HepG2 (cell line): ENCODE results near the gene COMT. TPM values are rescaled to one million over a fixed set of nuclear protein-coding genes. Genes with fewer than 3 reads are reported as not detected.

Experiments used
- GTF3A ChIP-seq: sonication (generic); formaldehyde crosslinking; conservative IDR thresholded peaks from 2 replicates; pipeline ENCODE4 v1.4.0; 2020; ENCODE audit warnings: mild to moderate bottlenecking, missing genetic modification reagents
- HHEX ChIP-seq: IDR thresholded peaks from 2 replicates; pipeline ENCODE4 v1.6.1; 2016; ENCODE audit warnings: control low read depth
- HNRNPK ChIP-seq: fragments of 200-400 bp; formaldehyde crosslinking; IDR thresholded peaks from 2 replicates; pipeline ENCODE4 v1.6.1; 2018; ENCODE audit warnings: low read length, low read depth, moderate library complexity, mild to moderate bottlenecking; ENCODE audit not compliant: poor library complexity, severe bottlenecking
- MTF1 ChIP-seq: sonication (generic); formaldehyde crosslinking; IDR thresholded peaks from 2 replicates; pipeline ENCODE4 v1.5.0; 2020; ENCODE audit warnings: missing genetic modification reagents
- NCOA1 ChIP-seq: sonication (generic); formaldehyde crosslinking; IDR thresholded peaks from 2 replicates; pipeline ENCODE4 v1.9.0; 2021; ENCODE audit warnings: missing genetic modification reagents
- SIX1 ChIP-seq: sonication (generic); formaldehyde crosslinking; IDR thresholded peaks from 2 replicates; pipeline ENCODE4 v1.4.0; 2020; ENCODE audit warnings: missing genetic modification reagents, borderline replicate concordance
- ZNF138 ChIP-seq: sonication (generic); formaldehyde crosslinking; IDR thresholded peaks from 2 replicates; pipeline ENCODE4 v1.5.0; 2020; ENCODE audit warnings: mild to moderate bottlenecking, low read depth, missing genetic modification reagents
- ZNF225 ChIP-seq: sonication (generic); formaldehyde crosslinking; IDR thresholded peaks from 2 replicates; pipeline ENCODE4 v1.4.0; 2020; ENCODE audit warnings: mild to moderate bottlenecking, missing genetic modification reagents
- ZNF282 ChIP-seq: fragments of 450-650 bp; IDR thresholded peaks from 2 replicates; pipeline ENCODE4 v1.6.1; 2018; ENCODE audit not compliant: partially characterized antibody
- ZNF33B ChIP-seq: sonication (generic); formaldehyde crosslinking; IDR thresholded peaks from 2 replicates; pipeline ENCODE4 v1.5.1; 2020; ENCODE audit warnings: mild to moderate bottlenecking, missing genetic modification reagents
- ZNF383 ChIP-seq: sonication (generic); formaldehyde crosslinking; IDR thresholded peaks from 2 replicates; pipeline ENCODE4 v1.4.0; 2020; ENCODE audit warnings: missing genetic modification reagents, mild to moderate bottlenecking, borderline replicate concordance
- ZNF432 ChIP-seq: sonication (generic); formaldehyde crosslinking; IDR thresholded peaks from 2 replicates; pipeline ENCODE4 v1.5.0; 2020; ENCODE audit warnings: missing genetic modification reagents, mild to moderate bottlenecking, borderline replicate concordance
- ZNF468 ChIP-seq: sonication (generic); formaldehyde crosslinking; IDR thresholded peaks from 2 replicates; pipeline ENCODE4 v1.8.0; 2022; ENCODE audit warnings: mild to moderate bottlenecking, moderate library complexity, missing genetic modification reagents
- ZNF496 ChIP-seq: sonication (generic); formaldehyde crosslinking; IDR thresholded peaks from 2 replicates; pipeline ENCODE4 v1.8.1; 2023; ENCODE audit warnings: mild to moderate bottlenecking, moderate library complexity, missing genetic modification reagents; ENCODE audit not compliant: insufficient replicate concordance
- ZNF816 ChIP-seq: sonication (generic); formaldehyde crosslinking; IDR thresholded peaks from 2 replicates; pipeline ENCODE4 v1.8.0; 2022; ENCODE audit warnings: missing genetic modification reagents, mild to moderate bottlenecking, borderline replicate concordance
- ZNF891 ChIP-seq: sonication (generic); formaldehyde crosslinking; IDR thresholded peaks from 2 replicates; pipeline ENCODE4 v1.5.0; 2020; ENCODE audit warnings: mild to moderate bottlenecking, missing genetic modification reagents
- polyA plus RNA-seq, 8 experiments: library from polyadenylated mRNA; depleted of rRNA in 3 of 8; stranded (reverse) in 7 of 8; unstranded in 1 of 8; fragments of >200 nt; fragmentation: Illumina TruSeq in 4 of 8; extraction: Trizol in 4 of 8; gene quantifications; 2 replicates each; pipeline versions ENCODE4 v1.2.1 to v1.2.3, GENCODE V29; 2011 to 2016; ENCODE audit warnings: low read depth in 4 of 8, missing spikeins in 1 of 8, mixed read lengths in 1 of 8; ENCODE audit not compliant: insufficient read depth in 1 of 8
- total RNA-seq, 5 experiments: library from RNA; depleted of rRNA; stranded (reverse); fragments of >200 nt; fragmentation: Illumina TruSeq; extraction: Trizol; gene quantifications; 2 replicates each; pipeline ENCODE4 v1.2.3, GENCODE V29; 2016; ENCODE audit warnings: low read depth in 1 of 5
- TF ChIP-seq, protein P1 (sequence below): sonication (generic); formaldehyde crosslinking; IDR thresholded peaks from 2 replicates; pipeline ENCODE4 v1.5.0; 2020; ENCODE audit warnings: missing genetic modification reagents
- TF ChIP-seq, protein P2 (sequence below): sonication (generic); formaldehyde crosslinking; IDR thresholded peaks from 2 replicates; pipeline ENCODE4 v1.4.0; 2020; ENCODE audit warnings: missing genetic modification reagents
- TF ChIP-seq, protein P3 (sequence below): sonication (generic); formaldehyde crosslinking; IDR thresholded peaks from 2 replicates; pipeline ENCODE4 v1.9.0; 2021; ENCODE audit warnings: missing genetic modification reagents, borderline replicate concordance
- TF ChIP-seq, protein P4 (sequence below): sonication (generic); formaldehyde crosslinking; IDR thresholded peaks from 2 replicates; pipeline ENCODE4 v1.4.0; 2020; ENCODE audit warnings: missing genetic modification reagents
- TF ChIP-seq, protein P5 (sequence below): sonication (generic); formaldehyde crosslinking; IDR thresholded peaks from 2 replicates; pipeline ENCODE4 v1.5.1; 2020; ENCODE audit warnings: missing genetic modification reagents, mild to moderate bottlenecking, borderline replicate concordance
- TF ChIP-seq, protein P6 (sequence below): sonication (generic); formaldehyde crosslinking; IDR thresholded peaks from 2 replicates; pipeline ENCODE4 v1.4.0; 2020; ENCODE audit warnings: missing genetic modification reagents

Gene COMT
- total and polyA plus RNA-seq, 2 of the 13 experiments (the other 11 are each of a cell fraction or from before 2014, with no cell fraction given): 156 to 162 TPM

DNA sequence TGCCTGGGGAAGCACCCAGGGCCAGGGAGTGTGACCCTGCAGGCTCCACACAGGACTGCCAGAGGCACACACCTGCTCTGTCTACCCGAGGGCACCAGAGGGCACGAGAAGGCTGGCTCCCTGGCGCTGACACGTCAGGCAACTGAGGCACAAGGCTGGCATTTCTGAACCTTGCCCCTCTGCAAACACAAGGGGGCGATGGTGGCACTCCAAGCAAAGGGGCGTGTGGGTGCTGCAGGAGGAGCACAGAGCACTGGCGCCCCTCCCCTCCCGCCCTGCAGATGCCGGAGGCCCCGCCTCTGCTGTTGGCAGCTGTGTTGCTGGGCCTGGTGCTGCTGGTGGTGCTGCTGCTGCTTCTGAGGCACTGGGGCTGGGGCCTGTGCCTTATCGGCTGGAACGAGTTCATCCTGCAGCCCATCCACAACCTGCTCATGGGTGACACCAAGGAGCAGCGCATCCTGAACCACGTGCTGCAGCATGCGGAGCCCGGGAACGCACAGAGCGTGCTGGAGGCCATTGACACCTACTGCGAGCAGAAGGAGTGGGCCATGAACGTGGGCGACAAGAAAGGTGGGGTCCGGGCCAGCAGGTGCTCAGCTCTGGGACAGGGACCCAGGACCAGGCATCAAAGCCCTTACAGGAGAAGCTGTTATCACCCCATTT, 20.8 kb downstream of the COMT start (continued):
- TF ChIP-seq ZNF138 (CRISPR knock-in tag) (0 out of 2 replicates have a peak, but pooled peaks have one; percentile 41), ZNF468 (no peak), ZNF282 (no peak), ZNF33B (CRISPR knock-in tag) (no peak), MTF1 (CRISPR knock-in tag) (no peak), ZNF816 (no peak), HNRNPK (no peak), ZNF891 (CRISPR knock-in tag) (no peak), SIX1 (CRISPR knock-in tag) (no peak), GTF3A (CRISPR knock-in tag) (no peak), ZNF383 (CRISPR knock-in tag) (no peak), HHEX (CRISPR knock-in tag) (no peak), ZNF225 (CRISPR knock-in tag) (no peak), NCOA1 (CRISPR knock-in tag) (no peak), ZNF496 (CRISPR knock-in tag) (no peak), ZNF432 (CRISPR knock-in tag) (no peak)
- TF ChIP-seq, protein P1, sequence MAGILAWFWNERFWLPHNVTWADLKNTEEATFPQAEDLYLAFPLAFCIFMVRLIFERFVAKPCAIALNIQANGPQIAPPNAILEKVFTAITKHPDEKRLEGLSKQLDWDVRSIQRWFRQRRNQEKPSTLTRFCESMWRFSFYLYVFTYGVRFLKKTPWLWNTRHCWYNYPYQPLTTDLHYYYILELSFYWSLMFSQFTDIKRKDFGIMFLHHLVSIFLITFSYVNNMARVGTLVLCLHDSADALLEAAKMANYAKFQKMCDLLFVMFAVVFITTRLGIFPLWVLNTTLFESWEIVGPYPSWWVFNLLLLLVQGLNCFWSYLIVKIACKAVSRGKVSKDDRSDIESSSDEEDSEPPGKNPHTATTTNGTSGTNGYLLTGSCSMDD (CRISPR knock-in tag): no peak
- TF ChIP-seq, protein P2, sequence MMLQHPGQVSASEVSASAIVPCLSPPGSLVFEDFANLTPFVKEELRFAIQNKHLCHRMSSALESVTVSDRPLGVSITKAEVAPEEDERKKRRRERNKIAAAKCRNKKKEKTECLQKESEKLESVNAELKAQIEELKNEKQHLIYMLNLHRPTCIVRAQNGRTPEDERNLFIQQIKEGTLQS (CRISPR knock-in tag): no peak
- TF ChIP-seq, protein P3, sequence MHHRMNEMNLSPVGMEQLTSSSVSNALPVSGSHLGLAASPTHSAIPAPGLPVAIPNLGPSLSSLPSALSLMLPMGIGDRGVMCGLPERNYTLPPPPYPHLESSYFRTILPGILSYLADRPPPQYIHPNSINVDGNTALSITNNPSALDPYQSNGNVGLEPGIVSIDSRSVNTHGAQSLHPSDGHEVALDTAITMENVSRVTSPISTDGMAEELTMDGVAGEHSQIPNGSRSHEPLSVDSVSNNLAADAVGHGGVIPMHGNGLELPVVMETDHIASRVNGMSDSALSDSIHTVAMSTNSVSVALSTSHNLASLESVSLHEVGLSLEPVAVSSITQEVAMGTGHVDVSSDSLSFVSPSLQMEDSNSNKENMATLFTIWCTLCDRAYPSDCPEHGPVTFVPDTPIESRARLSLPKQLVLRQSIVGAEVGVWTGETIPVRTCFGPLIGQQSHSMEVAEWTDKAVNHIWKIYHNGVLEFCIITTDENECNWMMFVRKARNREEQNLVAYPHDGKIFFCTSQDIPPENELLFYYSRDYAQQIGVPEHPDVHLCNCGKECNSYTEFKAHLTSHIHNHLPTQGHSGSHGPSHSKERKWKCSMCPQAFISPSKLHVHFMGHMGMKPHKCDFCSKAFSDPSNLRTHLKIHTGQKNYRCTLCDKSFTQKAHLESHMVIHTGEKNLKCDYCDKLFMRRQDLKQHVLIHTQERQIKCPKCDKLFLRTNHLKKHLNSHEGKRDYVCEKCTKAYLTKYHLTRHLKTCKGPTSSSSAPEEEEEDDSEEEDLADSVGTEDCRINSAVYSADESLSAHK: no peak
- TF ChIP-seq, protein P4, sequence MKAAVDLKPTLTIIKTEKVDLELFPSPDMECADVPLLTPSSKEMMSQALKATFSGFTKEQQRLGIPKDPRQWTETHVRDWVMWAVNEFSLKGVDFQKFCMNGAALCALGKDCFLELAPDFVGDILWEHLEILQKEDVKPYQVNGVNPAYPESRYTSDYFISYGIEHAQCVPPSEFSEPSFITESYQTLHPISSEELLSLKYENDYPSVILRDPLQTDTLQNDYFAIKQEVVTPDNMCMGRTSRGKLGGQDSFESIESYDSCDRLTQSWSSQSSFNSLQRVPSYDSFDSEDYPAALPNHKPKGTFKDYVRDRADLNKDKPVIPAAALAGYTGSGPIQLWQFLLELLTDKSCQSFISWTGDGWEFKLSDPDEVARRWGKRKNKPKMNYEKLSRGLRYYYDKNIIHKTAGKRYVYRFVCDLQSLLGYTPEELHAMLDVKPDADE: no peak
- TF ChIP-seq, protein P5, sequence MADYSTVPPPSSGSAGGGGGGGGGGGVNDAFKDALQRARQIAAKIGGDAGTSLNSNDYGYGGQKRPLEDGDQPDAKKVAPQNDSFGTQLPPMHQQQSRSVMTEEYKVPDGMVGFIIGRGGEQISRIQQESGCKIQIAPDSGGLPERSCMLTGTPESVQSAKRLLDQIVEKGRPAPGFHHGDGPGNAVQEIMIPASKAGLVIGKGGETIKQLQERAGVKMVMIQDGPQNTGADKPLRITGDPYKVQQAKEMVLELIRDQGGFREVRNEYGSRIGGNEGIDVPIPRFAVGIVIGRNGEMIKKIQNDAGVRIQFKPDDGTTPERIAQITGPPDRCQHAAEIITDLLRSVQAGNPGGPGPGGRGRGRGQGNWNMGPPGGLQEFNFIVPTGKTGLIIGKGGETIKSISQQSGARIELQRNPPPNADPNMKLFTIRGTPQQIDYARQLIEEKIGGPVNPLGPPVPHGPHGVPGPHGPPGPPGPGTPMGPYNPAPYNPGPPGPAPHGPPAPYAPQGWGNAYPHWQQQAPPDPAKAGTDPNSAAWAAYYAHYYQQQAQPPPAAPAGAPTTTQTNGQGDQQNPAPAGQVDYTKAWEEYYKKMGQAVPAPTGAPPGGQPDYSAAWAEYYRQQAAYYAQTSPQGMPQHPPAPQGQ: no peak
- TF ChIP-seq, protein P6, sequence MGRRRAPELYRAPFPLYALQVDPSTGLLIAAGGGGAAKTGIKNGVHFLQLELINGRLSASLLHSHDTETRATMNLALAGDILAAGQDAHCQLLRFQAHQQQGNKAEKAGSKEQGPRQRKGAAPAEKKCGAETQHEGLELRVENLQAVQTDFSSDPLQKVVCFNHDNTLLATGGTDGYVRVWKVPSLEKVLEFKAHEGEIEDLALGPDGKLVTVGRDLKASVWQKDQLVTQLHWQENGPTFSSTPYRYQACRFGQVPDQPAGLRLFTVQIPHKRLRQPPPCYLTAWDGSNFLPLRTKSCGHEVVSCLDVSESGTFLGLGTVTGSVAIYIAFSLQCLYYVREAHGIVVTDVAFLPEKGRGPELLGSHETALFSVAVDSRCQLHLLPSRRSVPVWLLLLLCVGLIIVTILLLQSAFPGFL (CRISPR knock-in tag): no peak
